HepG2 (cell line): ENCODE data around the gene STEAP3. TPM values are rescaled to one million over a fixed set of nuclear protein-coding genes. Genes with fewer than 3 reads are reported as not detected.

Source experiments
- ATF2 ChIP-seq: sonication (generic); formaldehyde crosslinking; IDR thresholded peaks from 2 replicates; pipeline ENCODE4 v1.4.0; 2020; ENCODE audit warnings: missing genetic modification reagents
- CCDC6 ChIP-seq: sonication (generic); formaldehyde crosslinking; IDR thresholded peaks from 2 replicates; pipeline ENCODE4 v1.8.1; 2022; ENCODE audit warnings: mild to moderate bottlenecking, missing genetic modification reagents, moderate library complexity
- FOXA1 ChIP-seq, 2 experiments: fragments of 450-650 bp in 1 of 2; sonication (generic) in 1 of 2; formaldehyde crosslinking in 1 of 2; IDR thresholded peaks; 2 replicates each; pipeline versions ENCODE4 v1.4.0 to v1.6.1; 2016 to 2020; ENCODE audit warnings: missing genetic modification reagents in 1 of 2
- FOXA3 ChIP-seq: IDR thresholded peaks from 2 replicates; pipeline ENCODE4 v1.6.1; 2016; ENCODE audit warnings: missing genetic modification reagents, missing compliant biosample characterization
- FOXK1 ChIP-seq: sonication (generic); formaldehyde crosslinking; IDR thresholded peaks from 2 replicates; pipeline ENCODE4 v1.4.0; 2020; ENCODE audit warnings: low read depth, missing genetic modification reagents, borderline replicate concordance
- HIVEP1 ChIP-seq: sonication (generic); formaldehyde crosslinking; IDR thresholded peaks from 2 replicates; pipeline ENCODE4 v1.4.0; 2020; ENCODE audit warnings: mild to moderate bottlenecking, missing genetic modification reagents
- HOXD1 ChIP-seq: sonication (generic); formaldehyde crosslinking; IDR thresholded peaks from 2 replicates; pipeline ENCODE4 v1.5.0; 2020; ENCODE audit warnings: missing genetic modification reagents
- NR2F6 ChIP-seq, 2 experiments: IDR thresholded peaks; 2 replicates each; pipeline ENCODE4 v1.6.1; 2016; ENCODE audit warnings: antibody characterized with exemption in 1 of 2, mild to moderate bottlenecking in 1 of 2
- REST ChIP-seq, 2 experiments: IDR thresholded peaks; 2 replicates each; pipeline ENCODE4 v1.6.1; 2011 to 2012; ENCODE audit warnings: low read length in 2 of 2, borderline replicate concordance in 1 of 2, low read depth in 1 of 2, mild to moderate bottlenecking in 1 of 2, moderate library complexity in 1 of 2
- RFX1 ChIP-seq: fragments of 450-650 bp; IDR thresholded peaks from 2 replicates; pipeline ENCODE4 v1.6.1; 2017
- SIX4 ChIP-seq: sonication (generic); formaldehyde crosslinking; IDR thresholded peaks from 2 replicates; pipeline ENCODE4 v1.4.0; 2020; ENCODE audit warnings: missing genetic modification reagents
- SRF ChIP-seq: IDR thresholded peaks from 2 replicates; pipeline ENCODE4 v1.6.1; 2011; ENCODE audit warnings: mild to moderate bottlenecking, low read depth, low read length, moderate library complexity
- TFDP1 ChIP-seq: IDR thresholded peaks from 2 replicates; pipeline ENCODE4 v1.6.1; 2016; ENCODE audit warnings: missing compliant biosample characterization, missing genetic modification reagents, borderline replicate concordance
- ZFP62 ChIP-seq: sonication (generic); formaldehyde crosslinking; IDR thresholded peaks from 2 replicates; pipeline ENCODE4 v1.4.0; 2020; ENCODE audit warnings: missing genetic modification reagents
- ZFP90 ChIP-seq: sonication (generic); formaldehyde crosslinking; IDR thresholded peaks from 2 replicates; pipeline ENCODE4 v1.8.0; 2022; ENCODE audit warnings: missing genetic modification reagents, mild to moderate bottlenecking, inconsistent platforms, borderline replicate concordance
- ZFP91 ChIP-seq: sonication (generic); formaldehyde crosslinking; IDR thresholded peaks from 2 replicates; pipeline ENCODE4 v1.9.0; 2022; ENCODE audit warnings: missing genetic modification reagents, mild to moderate bottlenecking, borderline replicate concordance
- ZNF280B ChIP-seq: sonication (generic); formaldehyde crosslinking; IDR thresholded peaks from 2 replicates; pipeline ENCODE4 v1.5.0; 2020; ENCODE audit warnings: missing genetic modification reagents, mild to moderate bottlenecking, borderline replicate concordance
- ZNF782 ChIP-seq: sonication (generic); formaldehyde crosslinking; IDR thresholded peaks from 2 replicates; pipeline ENCODE4 v1.4.0; 2020; ENCODE audit warnings: missing genetic modification reagents, mild to moderate bottlenecking, borderline replicate concordance
- polyA plus RNA-seq, 8 experiments: library from polyadenylated mRNA; depleted of rRNA in 3 of 8; stranded (reverse) in 7 of 8; unstranded in 1 of 8; fragments of >200 nt; fragmentation: Illumina TruSeq in 4 of 8; extraction: Trizol in 4 of 8; gene quantifications; 2 replicates each; pipeline versions ENCODE4 v1.2.1 to v1.2.3, GENCODE V29; 2011 to 2016; ENCODE audit warnings: low read depth in 4 of 8, missing spikeins in 1 of 8, mixed read lengths in 1 of 8; ENCODE audit not compliant: insufficient read depth in 1 of 8
- total RNA-seq, 5 experiments: library from RNA; depleted of rRNA; stranded (reverse); fragments of >200 nt; fragmentation: Illumina TruSeq; extraction: Trizol; gene quantifications; 2 replicates each; pipeline ENCODE4 v1.2.3, GENCODE V29; 2016; ENCODE audit warnings: low read depth in 1 of 5

STEAP3 gene
- total and polyA plus RNA-seq, 2 of the 13 experiments (the other 11 are each of a cell fraction or from before 2014, with no cell fraction given), result 7.3 to 21.1 TPM

GRCh38 chr2:119234021-119235019, 10.7 kb downstream of the STEAP3 start (continued):
- no peak for TF ChIP-seq ZNF280B (CRISPR knock-in tag)
- no peak for TF ChIP-seq TFDP1
- peak; percentile 67 to 92 for TF ChIP-seq REST (IDR thresholded peaks at IDR 0.05; ENCODE audit: borderline replicate concordance in 1 of 2, low read depth in 1 of 2, low read length in 2 of 2)
- TF ChIP-seq CCDC6 (CRISPR knock-in tag), result no peak
- TF ChIP-seq ZFP90 (CRISPR knock-in tag), result no peak
- TF ChIP-seq HIVEP1, result no peak
- no peak for TF ChIP-seq HOXD1 (CRISPR knock-in tag)
- TF ChIP-seq FOXA1 (IDR thresholded peaks at IDR 0.05), result no peak
- no peak for TF ChIP-seq FOXA1 (CRISPR knock-in tag; IDR thresholded peaks at IDR 0.05)
- TF ChIP-seq ZFP91, result no peak; the same call in 1 of the 2 replicates
- TF ChIP-seq FOXA3 (CRISPR knock-in tag), result no peak
- TF ChIP-seq SIX4, result no peak
- TF ChIP-seq ZFP62 (CRISPR knock-in tag), result no peak
- no peak for TF ChIP-seq FOXK1
- TF ChIP-seq RFX1, result no peak
- TF ChIP-seq ZNF782 (CRISPR knock-in tag), result no peak
- no peak for TF ChIP-seq SRF
- 0 out of 2 replicates have a peak, but pooled peaks have one; percentile 17 for TF ChIP-seq ATF2 (CRISPR knock-in tag)
- no peak for TF ChIP-seq NR2F6 (IDR thresholded peaks at IDR 0.05)
- TF ChIP-seq NR2F6 (CRISPR knock-in tag; IDR thresholded peaks at IDR 0.05), result 0 out of 2 replicates have a peak, but pooled peaks have one; percentile 11
